CD8-positive, alpha-beta memory T cell (primary cell): ENCODE results near the gene EEFSEC. TPM values are rescaled to one million over a fixed set of nuclear protein-coding genes. Genes with fewer than 3 reads are reported as not detected.

Source experiments
- CTCF ChIA-PET: fragments of 350-600 bp; sonication (Branson Sonifier 250); formaldehyde crosslinking; loops from one replicate; lab custom pipeline; 2021; ENCODE audit warnings: antibody characterized with exemption; lab: Charles Lee
- POLR2A ChIA-PET: fragments of 350-600 bp; sonication (Branson Sonifier 250); formaldehyde crosslinking; loops from one replicate; lab custom pipeline; 2021; ENCODE audit warnings: antibody characterized with exemption; lab: Charles Lee
- DNase-seq, 5 donors: peaks; one replicate each; pipeline versions ENCODE4 v3.0.0 to v3.0.0-alpha.2; 2020 to 2022; ENCODE audit warnings: mixed read lengths in 1 of 5
- H3K27ac ChIP-seq: one replicate; pipeline ENCODE4 v1.7.0; 2013; ENCODE audit warnings: low read depth, mild to moderate bottlenecking, low read length, moderate library complexity
- H3K27me3 ChIP-seq: 2 replicates; pipeline ENCODE4 v1.7.0; 2013; ENCODE audit warnings: low read length, mild to moderate bottlenecking; ENCODE audit not compliant: insufficient read depth, poor library complexity, severe bottlenecking
- H3K36me3 ChIP-seq: 2 replicates; pipeline ENCODE4 v1.7.0; 2013; ENCODE audit warnings: mild to moderate bottlenecking, low read length, moderate library complexity; ENCODE audit not compliant: insufficient read depth
- H3K4me1 ChIP-seq: 2 replicates; pipeline ENCODE4 v1.7.0; 2013; ENCODE audit warnings: mild to moderate bottlenecking, low read length, moderate library complexity; ENCODE audit not compliant: insufficient read depth
- H3K4me3 ChIP-seq: 2 replicates; pipeline ENCODE4 v1.7.0; 2013; ENCODE audit warnings: mild to moderate bottlenecking, low read length
- H3K9me3 ChIP-seq: 2 replicates; pipeline ENCODE4 v1.7.0; 2013; ENCODE audit warnings: mild to moderate bottlenecking, low read length
- H3K27ac Mint-ChIP-seq, 8 donors: one replicate each; pipeline ENCODE4 v1.8.0; 2020 to 2021; ENCODE audit warnings: mixed read lengths in 8 of 8, mild to moderate bottlenecking in 6 of 8, inconsistent platforms in 3 of 8, moderate library complexity in 3 of 8
- H3K27me3 Mint-ChIP-seq, 2 donors: one replicate each; pipeline ENCODE4 v1.8.0; 2020 to 2021; ENCODE audit warnings: mixed read lengths in 2 of 2, mild to moderate bottlenecking in 1 of 2, moderate library complexity in 1 of 2
- H3K36me3 Mint-ChIP-seq, 3 donors: one replicate each; pipeline ENCODE4 v1.8.0; 2020 to 2021; ENCODE audit warnings: mixed read lengths in 3 of 3, inconsistent platforms in 1 of 3, mild to moderate bottlenecking in 1 of 3
- H3K4me1 Mint-ChIP-seq, 3 donors: one replicate each; pipeline ENCODE4 v1.8.0; 2020 to 2021; ENCODE audit warnings: mixed read lengths in 3 of 3, inconsistent platforms in 1 of 3, mild to moderate bottlenecking in 1 of 3
- H3K4me3 Mint-ChIP-seq, 7 donors: one replicate each; pipeline ENCODE4 v1.8.0; 2020 to 2021; ENCODE audit warnings: mixed read lengths in 7 of 7, mild to moderate bottlenecking in 6 of 7, moderate library complexity in 4 of 7, inconsistent platforms in 2 of 7
- H3K9me3 Mint-ChIP-seq, 5 donors: one replicate each; pipeline ENCODE4 v1.8.0; 2020 to 2022; ENCODE audit warnings: mixed read lengths in 5 of 5, mild to moderate bottlenecking in 3 of 5, moderate library complexity in 2 of 5, inconsistent platforms in 1 of 5
- polyA plus RNA-seq: library from polyadenylated mRNA; unstranded; fragments of 300-500 nt; fragmentation: Illumina TruSeq; gene quantifications from one replicate; pipeline ENCODE4 v1.2.3, GENCODE V29; 2021
- total RNA-seq, 2 experiments: library from RNA; stranded (reverse); gene quantifications; one replicate each; pipeline ENCODE4 v1.2.3, GENCODE V29; 2021

EEFSEC gene
- total and polyA plus RNA-seq, 3 experiments from 2014 or later = 20.4 to 28.6 (median 21.8) TPM

- Histone ChIP-seq H3K4me3 (no peak overlapping the region), H3K36me3 (no peaks in the 10 kb centered on the region), H3K27me3 (no peaks in the 10 kb centered on the region), H3K4me1 (peaks cover 90% of the 10 kb centered on the region), H3K27ac (no peak overlapping the region), H3K9me3 (no peaks in the 10 kb centered on the region)
- H3K9me3 Mint-ChIP-seq = no peaks in the 10 kb centered on the region
- DNase-seq = peak in 1 of 5 donors; percentile 18
- no peaks in the 10 kb centered on the region for H3K27me3 Mint-ChIP-seq
- H3K27ac Mint-ChIP-seq = peak overlapping the region; percentile 37 to 93 (median 64)
- ChIA-PET POLR2A (no interaction called here), CTCF (interaction anchor here (1.6 kb wide), 1 partner anchor 8 kb away, joined by 4 read pairs; no protein-coding TSS in a partner anchor)
- peak overlapping the region in 3 of 7 donors; percentile 4 to 56 (median 41) for H3K4me3 Mint-ChIP-seq
- H3K4me1 Mint-ChIP-seq = peaks cover 27 to 55% (median 43%) of the 10 kb centered on the region in 3 donors
- H3K36me3 Mint-ChIP-seq = peaks cover 0 to 23% (median 14%) of the 10 kb centered on the region in 3 donors
Measured at GRCh38 chr3:128317101-128317697, 163.9 kb downstream of the EEFSEC start.

GRCh38 chr3:128317698-128318231, 164.5 kb downstream of the EEFSEC start:
- POLR2A ChIA-PET = no interaction called here
- peak overlapping the region in 6 of 8 donors; percentile 29 to 92 (median 46) for H3K27ac Mint-ChIP-seq
- no peak overlapping the region for H3K27ac ChIP-seq
- H3K9me3 ChIP-seq = no peaks in the 10 kb centered on the region
- H3K9me3 Mint-ChIP-seq = no peaks in the 10 kb centered on the region
- peaks cover 0 to 23% (median 12%) of the 10 kb centered on the region in 3 donors for H3K36me3 Mint-ChIP-seq
- no peak overlapping the region for H3K4me3 ChIP-seq
- H3K4me1 Mint-ChIP-seq = peaks cover 27 to 55% (median 43%) of the 10 kb centered on the region in 3 donors
- no peak for DNase-seq
- H3K4me3 Mint-ChIP-seq = no peak overlapping the region
- H3K4me1 ChIP-seq = peaks cover 89% of the 10 kb centered on the region
- no peaks in the 10 kb centered on the region for H3K27me3 ChIP-seq
- CTCF ChIA-PET = interaction anchor here (1.0 to 1.6 kb wide), 2 partner anchors 9 to 180 kb away, joined by 3 to 4 read pairs; no protein-coding TSS in a partner anchor
- no peaks in the 10 kb centered on the region for H3K36me3 ChIP-seq
- no peaks in the 10 kb centered on the region for H3K27me3 Mint-ChIP-seq

GRCh38 chr3:128318275-128318941, 165.1 kb downstream of the EEFSEC start:
- Mint-ChIP-seq H3K27ac (peak overlapping the region in 3 of 8 donors; percentile 35 to 75 (median 74)), H3K36me3 (peaks cover 0 to 23% (median 11%) of the 10 kb centered on the region in 3 donors), H3K9me3 (no peaks in the 10 kb centered on the region), H3K27me3 (no peaks in the 10 kb centered on the region), H3K4me1 (peaks cover 27 to 55% (median 43%) of the 10 kb centered on the region in 3 donors), H3K4me3 (no peak overlapping the region)
- ChIA-PET POLR2A (no interaction called here), CTCF (interaction anchor here (1.0 to 1.6 kb wide), 2 partner anchors 10 to 179 kb away, joined by 3 to 4 read pairs; no protein-coding TSS in a partner anchor)
- DNase-seq = no peak
- Histone ChIP-seq H3K27me3 (no peaks in the 10 kb centered on the region), H3K36me3 (no peaks in the 10 kb centered on the region), H3K4me3 (no peak overlapping the region), H3K9me3 (no peaks in the 10 kb centered on the region), H3K27ac (no peak overlapping the region), H3K4me1 (peaks cover 82% of the 10 kb centered on the region)

- no peak for DNase-seq
- no peaks in the 10 kb centered on the region for H3K9me3 ChIP-seq
- H3K27ac ChIP-seq = no peak overlapping the region
- no peaks in the 10 kb centered on the region for H3K27me3 ChIP-seq
- H3K4me3 ChIP-seq = no peak overlapping the region
- Mint-ChIP-seq H3K27ac (peak overlapping the region in 3 of 8 donors; percentile 23 to 68 (median 36)), H3K36me3 (peaks cover 0 to 25% (median 7%) of the 10 kb centered on the region in 3 donors), H3K4me1 (peaks cover 24 to 48% (median 38%) of the 10 kb centered on the region in 3 donors), H3K9me3 (no peaks in the 10 kb centered on the region), H3K4me3 (no peak overlapping the region), H3K27me3 (no peaks in the 10 kb centered on the region)
- ChIA-PET CTCF (interaction anchor here (1.6 kb wide), 1 partner anchor 10 kb away, joined by 4 read pairs; no protein-coding TSS in a partner anchor), POLR2A (no interaction called here)
- H3K4me1 ChIP-seq = peaks cover 75% of the 10 kb centered on the region
- H3K36me3 ChIP-seq = no peaks in the 10 kb centered on the region
Measured at GRCh38 chr3:128319107-128319506, 165.8 kb downstream of the EEFSEC start.

- POLR2A ChIA-PET = no interaction called here
- H3K27me3 Mint-ChIP-seq = no peaks in the 10 kb centered on the region
- DNase-seq = no peak
- H3K9me3 ChIP-seq = no peaks in the 10 kb centered on the region
- CTCF ChIA-PET = interaction anchor here (1.2 kb wide), 1 partner anchor 22 kb away, joined by 3 read pairs; no protein-coding TSS in a partner anchor
- peak overlapping the region in 1 of 8 donors; percentile 36 for H3K27ac Mint-ChIP-seq
- no peak overlapping the region for H3K4me3 ChIP-seq
- H3K4me1 Mint-ChIP-seq = peaks cover 24 to 43% (median 38%) of the 10 kb centered on the region in 3 donors
- H3K27ac ChIP-seq = no peak overlapping the region
- no peak overlapping the region for H3K4me3 Mint-ChIP-seq
- no peaks in the 10 kb centered on the region for H3K36me3 ChIP-seq
- peaks cover 70% of the 10 kb centered on the region for H3K4me1 ChIP-seq
- H3K27me3 ChIP-seq = no peaks in the 10 kb centered on the region
- H3K36me3 Mint-ChIP-seq = peaks cover 0 to 28% (median 7%) of the 10 kb centered on the region in 3 donors
- H3K9me3 Mint-ChIP-seq = no peaks in the 10 kb centered on the region
Measured at GRCh38 chr3:128319741-128320141, 166.5 kb downstream of the EEFSEC start.

GRCh38 chr3:128320551-128321340, 167.5 kb downstream of the EEFSEC start:
- ChIA-PET POLR2A (no interaction called here), CTCF (interaction anchor here (0.9 to 3.5 kb wide), 8 partner anchors 12 to 245 kb away, joined by 3 to 16 read pairs (median 8); partner anchors contain the start of gene EEFSEC)
- Histone ChIP-seq H3K27ac (no peak overlapping the region), H3K9me3 (no peaks in the 10 kb centered on the region), H3K4me3 (no peak overlapping the region), H3K4me1 (peaks cover 60% of the 10 kb centered on the region), H3K27me3 (no peaks in the 10 kb centered on the region), H3K36me3 (no peaks in the 10 kb centered on the region)
- Mint-ChIP-seq H3K36me3 (peaks cover 0 to 29% (median 8%) of the 10 kb centered on the region in 3 donors), H3K27ac (peak overlapping the region in 3 of 8 donors; percentile 43 to 78 (median 55)), H3K4me3 (no peak overlapping the region), H3K9me3 (no peaks in the 10 kb centered on the region), H3K4me1 (peaks cover 17 to 33% (median 29%) of the 10 kb centered on the region in 3 donors), H3K27me3 (no peaks in the 10 kb centered on the region)
- DNase-seq = no peak

- no peaks in the 10 kb centered on the region for H3K9me3 ChIP-seq
- Mint-ChIP-seq H3K27me3 (no peaks in the 10 kb centered on the region), H3K9me3 (no peaks in the 10 kb centered on the region), H3K4me3 (no peak overlapping the region), H3K27ac (no peak overlapping the region), H3K36me3 (peaks cover 0 to 29% (median 10%) of the 10 kb centered on the region in 3 donors), H3K4me1 (peaks cover 14 to 29% (median 26%) of the 10 kb centered on the region in 3 donors)
- no peak for DNase-seq
- ChIA-PET POLR2A (interaction anchor here (0.7 kb wide), 1 partner anchor 226 kb away, joined by 3 read pairs; no protein-coding TSS in a partner anchor), CTCF (interaction anchor here (0.7 to 3.5 kb wide), 12 partner anchors 13 to 245 kb away, joined by 3 to 16 read pairs (median 4); partner anchors contain the start of genes EEFSEC and RUVBL1)
- H3K4me1 ChIP-seq = peaks cover 62% of the 10 kb centered on the region
- no peak overlapping the region for H3K27ac ChIP-seq
- H3K4me3 ChIP-seq = no peak overlapping the region
- H3K27me3 ChIP-seq = no peaks in the 10 kb centered on the region
- no peaks in the 10 kb centered on the region for H3K36me3 ChIP-seq
Measured at GRCh38 chr3:128321418-128321817, 168.1 kb downstream of the EEFSEC start.
